ENCODE results near the gene HPSE2. TPM values are rescaled to one million over a fixed set of nuclear protein-coding genes. Genes with fewer than 3 reads are reported as not detected.

Gene HPSE2
- total RNA-seq, 1 donor from 2014 or later: 10.6 TPM

Small RNA genes within 50 kb of the gene (microRNA-seq; reads per million reads assigned to microRNA genes)
- not detected for gene MIR4685 (ENCODE audit: borderline number of aligned reads, borderline replicate concordance)
- gene MIR6507 (ENCODE audit: borderline number of aligned reads, borderline replicate concordance): 16.3 reads per million, percentile 28 among the genes with 10 or more reads in this experiment

Small RNA genes within 50 kb of the gene (small RNA-seq; reads per million reads assigned to genes)
- gene MIR4685: 0.43 reads per million
- 2.7 reads per million, percentile 71 among the genes with 10 or more reads in this experiment for gene MIR6507

Other genes with a start within 250 kb of the HPSE2 start
- 2.5 TPM for gene CNNM1, start 93.5 kb upstream of the HPSE2 start, total RNA-seq
- gene GOT1, start 194.8 kb upstream of the HPSE2 start, total RNA-seq: 17.4 TPM

All from vagina (tissue), 2 donors.